NCI-H2029 (cell line): Measurements from ENCODE around the gene SPATS2L.

ENCODE experiments used
- DNase-seq: peaks from one replicate; lab custom pipeline; 2025; lab: John Stamatoyannopoulos, UW

Gene SPATS2L

DNA sequence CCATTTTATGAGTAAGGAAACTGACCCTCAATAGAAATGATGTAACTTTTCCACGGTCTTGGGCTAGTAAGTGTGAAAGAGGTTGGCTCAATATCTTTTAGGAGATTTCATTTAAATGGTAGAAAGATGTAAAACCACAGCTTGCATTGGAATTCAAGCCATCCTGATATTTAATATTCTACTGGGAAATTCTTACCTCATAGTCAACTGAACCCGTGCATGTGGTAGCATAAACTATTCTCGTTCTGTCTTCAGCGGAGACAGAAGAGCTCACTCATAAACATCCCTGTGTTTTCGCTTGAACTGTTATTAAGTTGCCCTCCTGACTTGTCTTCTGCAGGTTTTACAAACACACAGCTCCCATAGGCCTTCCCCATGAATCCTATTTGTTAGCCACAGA, 8.5 kb upstream of the SPATS2L start:
- DNase-seq = no peak

DNA sequence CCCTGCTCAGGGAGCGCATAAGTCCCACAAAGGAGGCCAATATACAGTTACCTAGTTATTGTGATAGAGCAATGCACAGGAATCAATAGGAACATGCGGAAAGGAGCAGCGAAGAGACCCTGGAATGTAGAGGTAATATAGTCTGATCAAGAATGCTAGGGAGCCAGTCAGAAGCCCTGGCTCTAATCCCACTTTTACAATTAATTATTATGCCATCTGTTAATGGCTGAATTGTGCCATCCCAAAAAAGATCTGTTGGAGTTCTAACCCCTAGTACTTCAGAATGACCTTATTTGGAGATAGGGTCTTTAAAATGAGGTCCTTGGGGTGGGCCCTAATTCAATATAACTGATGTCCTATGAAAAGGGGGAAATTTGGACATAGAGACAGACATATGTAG, 7.7 kb upstream of the SPATS2L start:
- no peak for DNase-seq

DNA sequence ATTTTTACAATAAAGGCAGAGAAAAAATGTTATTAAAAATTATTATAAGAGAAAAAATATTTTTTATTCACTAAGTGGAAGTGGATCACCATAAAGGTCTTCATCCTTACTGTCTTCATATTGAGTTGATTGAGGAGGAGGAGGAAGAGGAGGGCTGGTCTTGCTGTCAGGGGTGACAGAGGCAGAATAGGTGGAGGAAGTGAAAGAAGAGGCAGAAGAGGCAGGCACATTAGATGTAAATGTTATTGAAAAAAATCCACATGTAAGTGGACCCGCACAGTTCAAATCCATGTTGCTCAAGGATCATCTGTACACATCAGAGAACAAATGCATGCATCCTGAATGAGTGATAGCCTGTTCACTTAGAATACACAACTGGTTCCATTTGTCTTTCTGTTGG, 6.4 kb upstream of the SPATS2L start:
- DNase-seq = no peak

DNA sequence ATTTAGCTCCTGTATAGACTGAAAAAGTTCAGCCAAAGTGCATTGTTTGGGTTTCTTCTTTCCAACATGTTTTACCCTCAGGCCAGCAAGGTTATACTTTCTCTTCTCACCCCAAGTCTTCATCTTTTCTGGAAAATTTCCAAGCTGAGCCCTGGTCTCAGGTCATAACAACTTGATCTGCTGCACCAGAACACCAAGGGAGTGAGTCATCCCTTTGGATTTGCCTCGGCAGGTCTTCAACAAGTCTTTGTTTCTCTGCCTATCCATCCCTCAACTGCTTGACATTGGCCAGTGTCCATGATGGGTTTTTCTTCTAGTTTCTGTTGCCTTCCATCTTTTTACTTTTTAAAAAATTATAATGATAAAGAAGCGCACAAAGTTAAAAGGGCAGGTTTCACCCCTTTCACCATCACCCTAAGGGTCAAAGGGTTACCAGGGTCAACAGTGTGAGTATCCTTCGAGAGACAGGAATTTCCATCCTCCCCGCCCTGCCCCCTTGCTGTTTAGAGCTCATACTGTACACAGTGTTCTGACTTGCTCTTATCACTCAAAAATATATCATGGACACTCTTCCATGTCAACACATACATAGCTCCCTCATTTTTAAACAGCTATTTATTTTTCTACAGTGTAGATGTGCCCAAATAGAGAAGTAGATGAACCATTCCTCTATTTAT, 5.7 kb upstream of the SPATS2L start:
- no peak for DNase-seq

GRCh38 chr2:200301953-200302858, 4.3 kb upstream of the SPATS2L start:
- no peak for DNase-seq

DNA sequence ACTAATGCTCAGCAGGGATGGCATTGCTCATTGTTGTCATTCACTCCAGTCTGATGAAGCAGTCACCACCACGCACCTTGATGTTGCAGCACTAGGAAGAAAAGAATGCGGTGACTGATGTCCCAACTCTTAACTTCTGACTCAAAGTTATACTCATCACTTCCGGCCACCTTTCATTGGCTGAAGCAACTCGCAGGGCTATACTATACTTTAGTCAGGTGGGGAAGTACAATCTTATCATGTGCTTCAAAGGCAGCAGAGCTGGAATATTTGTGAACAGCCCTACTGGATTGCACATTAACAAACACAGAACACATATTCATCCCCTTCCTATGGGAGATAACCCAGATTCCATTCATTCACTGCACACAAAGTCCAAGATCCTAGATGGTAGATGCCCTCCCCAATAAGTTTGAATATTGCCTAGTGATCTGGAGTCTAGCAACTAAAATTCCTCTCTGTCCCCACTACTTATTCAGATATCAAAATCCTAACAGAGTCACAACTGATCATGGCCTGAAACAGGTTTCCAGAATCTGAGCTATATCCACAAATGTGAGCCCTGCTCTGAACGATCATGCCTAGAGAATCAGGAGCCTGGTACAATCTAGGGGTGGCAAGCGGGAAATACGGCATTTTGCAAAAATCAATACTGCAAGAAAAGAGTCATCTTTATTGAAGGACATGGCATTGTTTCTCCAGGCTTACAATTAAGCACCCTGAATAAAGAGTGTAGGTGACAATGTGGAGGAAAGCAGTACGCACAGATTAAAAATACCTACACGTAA, 3.4 kb upstream of the SPATS2L start:
- no peak for DNase-seq

- no peak for DNase-seq
Observed at GRCh38 chr2:200305797-200306195, 697 bp upstream of the SPATS2L start.

GRCh38 chr2:200306931-200307723, 634 bp downstream of the SPATS2L start:
- peak; percentile 2 for DNase-seq

- DNase-seq = no peak
Observed at GRCh38 chr2:200307724-200308545, 1.4 kb downstream of the SPATS2L start.

- no peak for DNase-seq
Observed at GRCh38 chr2:200308546-200309295, 2.2 kb downstream of the SPATS2L start.

DNA sequence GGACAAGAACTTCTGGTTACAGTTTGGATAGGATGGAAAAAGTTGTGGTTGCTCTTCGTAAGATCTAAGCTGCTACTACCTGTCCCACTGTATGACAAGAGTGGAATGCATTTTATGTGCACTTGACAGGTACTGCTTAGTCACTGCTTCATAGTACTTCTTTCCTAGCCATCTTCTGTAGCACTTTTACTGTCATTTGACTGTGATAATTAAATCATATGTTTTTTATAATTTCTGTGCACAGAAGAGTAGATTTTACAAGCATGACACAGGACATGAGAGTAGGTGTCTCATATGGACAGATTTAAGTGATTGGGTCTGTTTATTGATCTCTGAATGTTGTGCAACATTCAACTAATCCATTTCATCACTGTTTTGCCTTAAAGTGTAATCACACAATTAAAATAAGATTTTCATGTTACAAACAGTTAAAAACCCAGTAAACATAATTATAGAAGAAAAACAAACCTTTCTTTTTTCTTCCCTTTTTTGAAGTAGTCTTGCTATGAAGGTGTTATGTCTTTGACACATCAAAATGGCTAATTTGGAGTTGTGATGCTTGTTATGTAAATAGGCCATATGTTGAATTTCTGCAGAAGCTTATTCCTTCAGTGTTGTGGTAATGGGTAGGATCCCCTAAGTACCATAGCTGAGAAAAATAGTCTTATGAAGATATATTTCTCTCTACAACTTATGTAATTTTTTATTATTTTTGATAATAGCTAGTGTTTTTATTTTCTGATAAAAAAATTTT, 3.0 kb downstream of the SPATS2L start:
- no peak for DNase-seq

DNA sequence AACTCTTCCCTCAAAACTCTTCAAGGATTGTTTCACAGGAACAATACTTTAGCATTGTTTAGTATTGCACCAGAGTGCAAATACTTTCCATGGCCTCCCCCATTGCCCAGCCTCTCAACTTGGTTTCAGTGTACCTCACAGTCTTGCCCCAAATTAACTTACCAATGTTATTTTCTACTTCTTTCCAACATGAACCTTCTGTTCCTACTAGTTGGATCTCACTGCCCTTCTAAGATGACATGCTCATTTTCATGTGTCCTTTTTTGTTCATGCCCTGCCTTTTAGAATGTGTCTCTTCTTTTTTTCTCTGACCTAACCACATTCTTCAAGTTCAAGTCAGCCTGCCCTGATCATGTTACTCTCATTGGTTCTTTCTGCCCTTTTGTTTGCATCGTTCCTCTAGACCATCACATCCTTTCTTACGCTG, 4.1 kb downstream of the SPATS2L start:
- DNase-seq = no peak

DNA sequence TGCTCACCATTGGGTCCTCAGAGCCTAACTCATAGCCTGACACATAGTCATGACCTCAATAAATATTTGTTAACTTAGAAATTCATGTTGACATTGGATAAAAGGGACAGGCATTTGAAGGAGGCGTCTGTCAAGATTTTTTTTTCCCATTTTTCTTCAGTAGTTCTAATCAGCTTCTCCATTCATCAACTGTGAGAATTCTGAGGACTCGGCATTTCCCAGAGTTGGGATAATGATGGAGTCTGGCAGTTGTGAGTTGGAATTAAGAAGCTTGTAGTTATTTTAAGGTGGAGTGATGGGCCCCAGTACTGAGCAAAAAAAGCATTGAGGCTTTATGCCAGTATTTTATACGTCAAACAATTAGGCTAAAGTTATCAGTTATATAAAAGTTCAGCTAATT, 4.6 kb downstream of the SPATS2L start:
- no peak for DNase-seq

- no peak for DNase-seq
Observed at GRCh38 chr2:200314976-200315567, 8.6 kb downstream of the SPATS2L start.

DNA sequence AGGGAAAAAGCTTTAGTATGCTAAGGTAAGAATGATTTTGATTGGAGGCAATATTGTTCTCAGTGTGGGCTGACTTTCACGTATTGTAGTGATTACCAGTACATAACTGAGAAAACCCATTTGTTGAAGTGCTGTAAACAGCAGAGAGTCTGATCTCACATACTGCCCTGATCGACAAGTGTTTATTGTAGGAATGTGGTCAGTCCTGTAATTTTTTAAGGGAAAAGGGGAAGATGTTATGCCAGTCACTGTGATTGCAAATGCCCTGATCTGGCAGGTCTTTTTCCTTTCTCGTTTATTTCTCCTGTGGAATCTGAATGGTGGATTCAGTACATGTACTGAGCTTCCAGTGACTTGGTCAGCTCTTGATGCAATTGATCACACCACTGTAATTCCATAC, 11.5 kb downstream of the SPATS2L start:
- DNase-seq = no peak

- no peak for DNase-seq
Observed at GRCh38 chr2:200318940-200319435, 12.5 kb downstream of the SPATS2L start.

GRCh38 chr2:200319548-200320337, 13.2 kb downstream of the SPATS2L start:
- DNase-seq = no peak

GRCh38 chr2:200320344-200320743, 13.9 kb downstream of the SPATS2L start:
- no peak for DNase-seq
